ENCODE results near the gene SLF2.
A peak's percentile ranks its signal among the peaks of the same experiment; 100 is the strongest.

The SLF2 gene, protein sequence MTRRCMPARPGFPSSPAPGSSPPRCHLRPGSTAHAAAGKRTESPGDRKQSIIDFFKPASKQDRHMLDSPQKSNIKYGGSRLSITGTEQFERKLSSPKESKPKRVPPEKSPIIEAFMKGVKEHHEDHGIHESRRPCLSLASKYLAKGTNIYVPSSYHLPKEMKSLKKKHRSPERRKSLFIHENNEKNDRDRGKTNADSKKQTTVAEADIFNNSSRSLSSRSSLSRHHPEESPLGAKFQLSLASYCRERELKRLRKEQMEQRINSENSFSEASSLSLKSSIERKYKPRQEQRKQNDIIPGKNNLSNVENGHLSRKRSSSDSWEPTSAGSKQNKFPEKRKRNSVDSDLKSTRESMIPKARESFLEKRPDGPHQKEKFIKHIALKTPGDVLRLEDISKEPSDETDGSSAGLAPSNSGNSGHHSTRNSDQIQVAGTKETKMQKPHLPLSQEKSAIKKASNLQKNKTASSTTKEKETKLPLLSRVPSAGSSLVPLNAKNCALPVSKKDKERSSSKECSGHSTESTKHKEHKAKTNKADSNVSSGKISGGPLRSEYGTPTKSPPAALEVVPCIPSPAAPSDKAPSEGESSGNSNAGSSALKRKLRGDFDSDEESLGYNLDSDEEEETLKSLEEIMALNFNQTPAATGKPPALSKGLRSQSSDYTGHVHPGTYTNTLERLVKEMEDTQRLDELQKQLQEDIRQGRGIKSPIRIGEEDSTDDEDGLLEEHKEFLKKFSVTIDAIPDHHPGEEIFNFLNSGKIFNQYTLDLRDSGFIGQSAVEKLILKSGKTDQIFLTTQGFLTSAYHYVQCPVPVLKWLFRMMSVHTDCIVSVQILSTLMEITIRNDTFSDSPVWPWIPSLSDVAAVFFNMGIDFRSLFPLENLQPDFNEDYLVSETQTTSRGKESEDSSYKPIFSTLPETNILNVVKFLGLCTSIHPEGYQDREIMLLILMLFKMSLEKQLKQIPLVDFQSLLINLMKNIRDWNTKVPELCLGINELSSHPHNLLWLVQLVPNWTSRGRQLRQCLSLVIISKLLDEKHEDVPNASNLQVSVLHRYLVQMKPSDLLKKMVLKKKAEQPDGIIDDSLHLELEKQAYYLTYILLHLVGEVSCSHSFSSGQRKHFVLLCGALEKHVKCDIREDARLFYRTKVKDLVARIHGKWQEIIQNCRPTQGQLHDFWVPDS

GRCh38 chr10:100912605-100913469 is at the start of gene SLF2:
Gene SLF2 (plus strand): TSS chr10:100912963. CDS start chr10:100913111, 148 bp downstream.
- peak; percentile 96 for DNase-seq

- no peak for DNase-seq
These were observed 49.3 kb upstream of the SLF2 start for GRCh38 chr10:100863433-100863832.

DNA sequence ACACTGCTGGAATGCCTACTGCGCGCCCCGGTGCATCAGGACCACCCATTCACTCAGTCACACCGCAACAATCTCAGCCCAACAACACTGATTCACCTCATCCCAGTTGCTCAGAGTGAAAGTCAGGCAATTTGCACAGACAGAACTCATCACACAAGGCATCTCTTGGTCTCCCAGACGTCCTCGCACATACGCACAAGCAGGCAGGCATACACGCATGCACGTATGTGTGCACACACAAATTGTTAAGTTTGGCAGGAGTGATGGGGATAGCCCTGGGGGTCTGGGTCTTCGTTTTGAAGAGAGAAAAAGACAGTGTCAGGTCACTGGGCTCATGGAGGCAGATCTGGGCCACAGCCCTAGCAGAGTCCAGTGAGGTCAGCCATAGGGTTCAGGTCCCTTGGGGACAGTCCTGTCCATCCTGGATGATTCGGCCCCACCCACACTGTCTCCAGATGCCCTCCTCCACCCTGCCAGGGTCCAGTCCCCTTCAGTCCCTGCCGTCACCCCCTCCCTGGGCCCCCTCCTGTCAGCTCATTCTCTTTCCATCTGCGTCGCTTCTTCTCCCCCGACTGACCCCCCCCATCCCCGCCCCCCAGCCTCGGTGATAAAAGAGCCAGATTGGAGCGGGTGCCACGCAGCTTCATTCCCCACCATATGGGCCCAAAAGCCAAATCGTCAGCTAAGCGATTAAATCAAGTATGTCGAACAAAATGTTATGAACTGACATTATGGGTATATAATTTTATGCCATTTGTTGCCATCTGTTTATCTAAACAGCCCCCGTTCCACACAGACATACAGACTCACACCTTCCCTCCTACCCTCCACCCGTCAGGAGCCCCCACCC is 48.5 kb upstream of the SLF2 start:
- DNase-seq: no peak

DNA sequence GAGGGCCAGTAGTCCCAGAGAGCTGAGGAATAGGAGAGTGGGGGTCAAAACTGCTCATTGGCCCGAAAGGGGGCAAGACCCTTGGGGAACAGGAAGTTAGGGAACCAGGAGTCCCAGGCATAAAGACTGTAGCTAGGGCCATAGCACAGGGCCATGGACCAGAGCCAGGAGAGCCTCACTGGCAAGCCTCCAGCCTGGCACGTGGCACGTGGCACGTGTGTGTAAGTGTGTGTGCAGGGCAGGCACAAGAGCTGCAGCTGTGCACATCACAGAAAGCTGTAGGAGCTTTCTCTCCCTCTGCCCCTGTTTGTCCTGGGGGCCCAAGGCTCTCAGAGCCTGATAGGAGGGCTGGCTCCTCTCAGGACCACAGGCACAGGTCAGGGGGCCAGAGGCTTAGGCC is 47.8 kb upstream of the SLF2 start:
- DNase-seq: no peak

GRCh38 chr10:100866010-100866409 is 46.8 kb upstream of the SLF2 start:
- DNase-seq: no peak

GRCh38 chr10:100866575-100867098 is 46.1 kb upstream of the SLF2 start:
- DNase-seq: no peak

DNA sequence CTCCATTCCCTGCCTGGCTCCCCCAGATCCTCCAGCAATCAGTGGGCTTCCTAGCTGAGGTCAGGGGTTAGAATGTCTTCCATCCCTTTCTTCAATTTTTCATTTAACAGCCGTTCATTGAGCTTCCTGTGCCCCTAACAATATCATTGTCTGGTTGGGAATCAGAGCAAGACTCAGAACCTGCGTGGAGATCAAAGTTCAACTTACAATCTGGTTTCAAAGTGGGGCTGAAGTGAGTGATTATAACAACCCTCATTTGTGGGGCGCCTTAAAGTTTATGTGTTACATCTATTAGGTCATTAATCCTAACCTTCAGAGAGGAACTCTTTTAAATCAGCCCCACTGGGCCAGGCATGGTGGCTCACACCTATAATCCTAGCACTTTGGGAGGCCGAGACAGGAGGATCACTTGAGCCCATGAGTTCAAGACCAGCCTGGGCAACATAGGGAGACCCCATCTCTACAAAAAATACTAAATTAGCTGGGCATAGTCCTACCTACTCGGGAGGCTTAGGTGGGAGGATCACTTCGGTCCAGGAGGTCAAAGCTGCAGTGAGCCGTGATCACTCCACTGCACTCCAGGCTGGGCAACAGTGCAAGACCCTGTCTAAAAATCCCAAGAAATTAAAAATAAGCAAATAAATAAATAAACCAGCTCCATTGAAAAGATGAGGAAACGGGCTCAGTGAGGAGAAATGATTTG is 45.4 kb upstream of the SLF2 start:
- DNase-seq: no peak

DNA sequence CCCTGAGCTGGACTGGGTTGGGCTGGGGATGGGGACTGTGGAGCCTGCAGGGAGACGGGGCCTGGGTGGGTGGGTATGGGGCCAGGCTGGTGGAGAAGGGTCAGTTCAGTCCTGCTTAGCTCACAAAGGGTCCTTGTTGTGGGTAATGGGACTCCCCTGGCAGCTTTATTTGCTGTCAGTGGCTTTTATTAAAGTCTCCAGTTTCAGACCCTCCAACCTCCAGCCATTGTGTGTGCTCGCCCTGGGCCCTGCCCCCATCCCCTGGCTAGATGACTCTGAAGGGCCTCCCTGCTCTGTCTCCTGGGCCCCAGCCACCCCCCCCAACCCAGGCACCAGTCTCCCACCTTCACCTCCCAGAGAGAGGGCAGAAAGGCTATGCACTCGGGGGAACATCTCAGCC is 44.4 kb upstream of the SLF2 start:
- no peak for DNase-seq

DNA sequence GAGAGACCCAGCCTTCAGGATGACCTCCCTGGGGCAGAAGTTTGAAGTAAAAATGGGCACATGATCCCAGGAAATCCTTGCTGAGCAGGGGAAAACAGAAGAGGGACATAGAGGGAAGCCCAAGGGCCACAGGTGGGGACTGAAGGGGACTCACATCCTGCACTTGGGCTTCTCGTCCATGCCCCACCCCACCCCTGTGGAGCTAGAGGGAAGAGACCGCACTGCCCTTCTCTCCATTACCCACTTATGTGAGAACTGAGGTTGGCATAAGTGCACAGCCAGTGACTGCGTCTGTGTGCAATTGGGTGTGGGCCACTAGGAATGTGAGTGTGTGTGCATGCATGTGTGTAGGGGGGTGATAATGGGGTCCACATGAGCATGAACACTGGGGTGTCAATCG is 43.4 kb upstream of the SLF2 start:
- DNase-seq: no peak

GRCh38 chr10:100872034-100872791 is 40.5 kb upstream of the SLF2 start:
- DNase-seq: peak; percentile 33

- DNase-seq: no peak
These were observed 39.5 kb upstream of the SLF2 start for GRCh38 chr10:100873146-100873826.

DNA sequence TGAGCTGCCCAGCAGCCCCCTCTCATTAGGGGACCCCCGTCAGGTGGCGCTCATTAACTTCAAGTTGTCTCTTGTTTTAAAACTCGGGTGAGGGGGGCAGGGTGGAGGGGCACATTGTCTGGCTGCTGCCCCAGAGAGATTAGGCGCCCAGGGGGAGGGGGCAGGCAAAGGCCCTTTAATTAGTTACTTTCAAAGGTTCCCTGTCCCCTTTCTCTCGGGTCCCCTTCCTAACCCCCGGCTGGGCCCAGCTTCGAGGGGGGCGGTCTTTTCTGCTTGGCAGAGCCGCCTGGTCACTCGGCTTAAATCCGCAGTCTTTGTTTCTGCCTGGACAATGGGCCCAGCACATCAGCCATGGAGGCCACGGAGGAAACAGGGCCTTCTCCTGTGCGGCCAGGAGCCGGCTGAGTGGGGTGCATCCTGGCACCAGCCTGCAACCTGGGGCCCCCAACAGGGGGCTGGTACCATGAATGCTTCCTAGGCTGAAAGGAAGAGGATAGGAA is 38.9 kb upstream of the SLF2 start:
- DNase-seq: no peak

GRCh38 chr10:100874702-100875483 is 37.9 kb upstream of the SLF2 start:
- no peak for DNase-seq

- no peak for DNase-seq
These were observed 37.1 kb upstream of the SLF2 start for GRCh38 chr10:100875484-100876166.

GRCh38 chr10:100876585-100877460 is 35.9 kb upstream of the SLF2 start:
- no peak for DNase-seq

GRCh38 chr10:100877461-100877850 is 35.3 kb upstream of the SLF2 start:
- DNase-seq: no peak
